ENCODE measurements around the gene AGBL5.
A peak's percentile ranks its signal among the peaks of the same experiment; 100 is the strongest.

AGBL5 gene

DNA sequence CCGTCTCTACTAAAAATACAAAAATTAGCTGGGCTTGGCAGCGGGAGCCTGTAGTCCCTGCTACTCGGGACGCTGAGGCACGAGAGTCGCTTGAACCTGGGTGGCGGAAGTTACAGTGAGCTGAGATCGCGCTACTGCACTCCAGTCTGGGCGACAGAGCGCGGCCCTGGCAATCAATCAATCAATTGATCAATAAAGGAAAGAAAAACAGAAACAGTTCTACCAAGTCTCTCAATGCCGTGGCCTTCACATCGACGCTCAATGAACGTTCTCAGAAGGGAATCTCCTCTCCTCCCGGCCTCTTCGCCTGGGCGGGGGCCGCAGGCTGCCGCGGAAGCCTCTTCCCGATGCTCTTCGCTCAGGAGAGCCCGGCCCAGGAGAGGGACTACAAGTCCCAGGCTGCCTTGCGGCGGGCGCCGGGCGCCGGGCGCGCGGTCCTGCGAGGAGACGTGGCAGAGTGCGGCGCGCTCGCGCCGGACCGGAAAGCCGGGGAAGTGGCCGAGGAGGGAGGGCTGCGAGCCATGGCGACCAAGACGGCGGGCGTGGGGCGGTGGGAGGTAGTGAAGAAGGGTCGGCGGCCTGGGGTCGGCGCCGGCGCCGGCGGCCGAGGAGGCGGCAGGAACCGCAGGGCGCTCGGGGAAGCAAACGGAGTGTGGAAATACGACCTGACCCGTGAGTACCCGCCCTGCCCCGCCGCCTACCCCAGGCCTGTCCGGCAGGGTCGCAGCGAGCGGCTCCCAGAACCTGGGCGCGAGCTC, 18.8 kb upstream of the AGBL5 start, which contains the start of gene TMEM214:
Gene TMEM214, plus strand, starts transcription at position 471 of the 758 bp plus-strand sequence. Its CDS starts 51 bp downstream, at position 522.
- in situ Hi-C loops (cut with HindIII; ENCODE audit: low pct_unique_long_range_greater_than_20kb, low sequenced_read_pairs), result no loop called here
- TF ChIP-seq JUND (IDR thresholded peaks at IDR 0.05; ENCODE audit: low read depth), result no peak
- peak; percentile 86 to 89 for DNase-seq (ENCODE audit: low read depth in 1 of 2, low spot score in 1 of 2)

DNA sequence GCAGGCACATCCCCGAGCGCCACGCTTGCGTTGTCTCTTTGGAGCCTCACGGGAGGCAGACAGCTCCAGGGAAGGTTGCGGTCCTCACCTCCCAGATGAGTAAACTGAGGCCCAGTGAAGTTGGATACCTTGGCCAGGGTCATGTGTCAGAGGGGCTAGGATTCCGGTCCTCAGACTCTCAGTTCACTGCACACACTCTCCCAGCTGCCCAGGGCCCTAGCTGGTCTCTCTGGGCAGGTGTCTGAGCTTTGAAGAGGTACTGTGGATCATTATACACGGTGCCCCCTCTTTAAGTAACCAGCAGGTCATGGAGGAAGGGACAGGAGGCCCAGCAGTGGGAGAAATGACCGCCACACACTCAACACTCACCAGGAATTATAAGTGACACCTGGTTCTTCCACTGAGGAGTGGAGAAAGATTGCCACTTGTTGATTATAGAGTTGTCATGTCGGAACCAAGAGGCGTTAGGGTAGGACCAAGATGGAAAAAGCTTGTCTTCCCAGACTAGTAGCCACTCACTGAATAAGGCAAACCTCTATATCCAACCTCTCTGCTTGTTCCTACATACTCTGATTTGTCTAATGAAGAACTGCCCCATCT, 18.1 kb upstream of the AGBL5 start:
- in situ Hi-C loops (cut with HindIII; ENCODE audit: low pct_unique_long_range_greater_than_20kb, low sequenced_read_pairs), result no loop called here
- no peak for TF ChIP-seq JUND (IDR thresholded peaks at IDR 0.05; ENCODE audit: low read depth)
- no peak for DNase-seq (ENCODE audit: low read depth in 1 of 2, low spot score in 1 of 2)

DNA sequence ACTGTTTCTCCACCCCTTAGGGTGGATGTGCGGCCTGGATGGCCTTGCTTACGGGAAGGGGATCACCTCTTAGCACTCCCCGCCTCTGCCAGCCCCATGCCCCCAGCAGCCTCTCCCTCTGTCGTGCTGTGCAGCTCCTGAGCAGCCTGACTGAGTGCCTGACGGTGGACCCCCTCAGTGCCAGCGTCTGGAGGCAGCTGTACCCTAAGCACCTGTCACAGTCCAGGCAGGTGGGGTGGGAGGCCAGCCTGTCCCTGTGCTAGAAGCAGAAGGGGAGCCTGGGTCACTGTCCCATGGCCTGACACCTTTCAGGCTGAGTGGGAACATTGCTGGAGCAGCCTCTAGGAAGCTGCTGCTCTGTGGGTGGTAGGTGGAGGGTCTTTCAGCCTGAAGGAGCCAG, 13.5 kb upstream of the AGBL5 start:
- DNase-seq (ENCODE audit: low read depth in 1 of 2, low spot score in 1 of 2), result no peak
- no peak for TF ChIP-seq JUND (IDR thresholded peaks at IDR 0.05; ENCODE audit: low read depth)
- in situ Hi-C loops (cut with HindIII; ENCODE audit: low pct_unique_long_range_greater_than_20kb, low sequenced_read_pairs), result no loop called here

DNA sequence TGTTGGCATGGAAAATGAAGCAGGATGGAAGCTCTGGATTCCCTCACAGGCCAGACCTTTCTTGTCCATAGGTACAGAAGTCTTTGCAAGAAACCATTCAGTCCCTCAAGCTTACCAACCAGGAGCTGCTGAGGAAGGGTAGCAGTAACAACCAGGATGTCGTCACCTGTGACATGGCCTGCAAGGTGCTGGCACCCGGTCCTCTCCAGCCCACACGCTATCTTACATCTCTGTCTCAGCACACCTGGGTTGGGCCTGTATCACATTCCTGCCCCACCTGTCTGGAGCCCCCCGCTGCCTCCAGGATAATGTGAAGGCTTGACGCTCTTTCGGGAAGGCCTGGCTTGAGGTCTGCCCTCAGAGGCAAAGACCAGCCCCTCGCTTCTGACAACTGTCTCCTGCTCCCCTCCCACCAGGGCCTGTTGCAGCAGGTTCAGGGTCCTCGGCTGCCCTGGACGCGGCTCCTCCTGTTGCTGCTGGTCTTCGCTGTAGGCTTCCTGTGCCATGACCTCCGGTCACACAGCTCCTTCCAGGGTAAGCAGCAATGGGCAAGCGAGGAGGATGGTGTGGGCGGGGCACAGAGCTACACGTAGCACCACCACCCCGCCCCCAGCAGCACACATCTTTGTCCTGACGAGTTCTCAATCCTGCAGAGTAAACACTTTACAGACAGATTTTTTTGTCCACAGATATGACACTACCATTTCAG, 12.7 kb upstream of the AGBL5 start:
- DNase-seq (ENCODE audit: low read depth in 1 of 2, low spot score in 1 of 2), result no peak
- TF ChIP-seq JUND (IDR thresholded peaks at IDR 0.05; ENCODE audit: low read depth), result no peak
- in situ Hi-C loops (cut with HindIII; ENCODE audit: low pct_unique_long_range_greater_than_20kb, low sequenced_read_pairs), result no loop called here

DNA sequence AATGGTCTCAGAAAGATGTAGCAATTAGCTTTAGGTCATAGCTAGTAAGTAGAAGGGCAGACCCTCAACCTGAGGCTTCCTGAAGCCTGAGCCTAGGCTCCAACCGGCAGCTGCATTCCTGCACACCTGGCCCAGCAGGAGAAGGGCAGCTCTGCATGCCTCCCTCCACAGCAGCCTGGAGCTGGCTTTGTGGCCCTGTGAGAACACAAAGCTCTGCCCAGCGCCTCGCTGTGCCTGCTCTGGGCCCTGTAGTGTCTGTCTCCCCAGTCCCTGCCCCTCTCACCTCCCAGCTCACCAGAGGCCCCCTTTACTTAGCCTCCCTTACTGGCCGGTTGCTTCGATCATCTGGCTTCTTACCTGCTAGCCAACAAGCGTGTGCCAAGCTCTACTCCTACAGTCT, 12.0 kb upstream of the AGBL5 start:
- no peak for TF ChIP-seq JUND (IDR thresholded peaks at IDR 0.05; ENCODE audit: low read depth)
- DNase-seq (ENCODE audit: low read depth in 1 of 2, low spot score in 1 of 2), result no peak
- in situ Hi-C loops (cut with HindIII; ENCODE audit: low pct_unique_long_range_greater_than_20kb, low sequenced_read_pairs), result no loop called here

DNA sequence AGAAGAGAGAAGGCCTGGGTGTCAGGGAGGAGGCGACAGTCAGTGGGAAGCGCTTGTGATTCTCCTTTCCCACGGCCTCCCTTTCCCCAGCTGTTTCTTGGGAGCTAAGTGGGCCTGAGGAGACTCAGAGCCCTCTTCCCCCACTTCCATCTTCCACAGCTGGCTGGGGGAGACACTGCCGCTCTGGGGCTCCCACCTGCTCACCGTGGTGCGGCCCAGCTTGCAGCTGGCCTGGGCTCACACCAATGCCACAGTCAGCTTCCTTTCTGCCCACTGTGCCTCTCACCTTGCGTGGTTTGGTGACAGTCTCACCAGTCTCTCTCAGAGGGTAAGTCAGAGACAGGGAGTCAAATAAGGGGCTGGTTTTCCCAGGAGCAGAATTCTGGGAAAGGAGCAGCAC, 11.6 kb upstream of the AGBL5 start:
- no peak for DNase-seq (ENCODE audit: low read depth in 1 of 2, low spot score in 1 of 2)
- in situ Hi-C loops (cut with HindIII; ENCODE audit: low pct_unique_long_range_greater_than_20kb, low sequenced_read_pairs), result no loop called here
- no peak for TF ChIP-seq JUND (IDR thresholded peaks at IDR 0.05; ENCODE audit: low read depth)

DNA sequence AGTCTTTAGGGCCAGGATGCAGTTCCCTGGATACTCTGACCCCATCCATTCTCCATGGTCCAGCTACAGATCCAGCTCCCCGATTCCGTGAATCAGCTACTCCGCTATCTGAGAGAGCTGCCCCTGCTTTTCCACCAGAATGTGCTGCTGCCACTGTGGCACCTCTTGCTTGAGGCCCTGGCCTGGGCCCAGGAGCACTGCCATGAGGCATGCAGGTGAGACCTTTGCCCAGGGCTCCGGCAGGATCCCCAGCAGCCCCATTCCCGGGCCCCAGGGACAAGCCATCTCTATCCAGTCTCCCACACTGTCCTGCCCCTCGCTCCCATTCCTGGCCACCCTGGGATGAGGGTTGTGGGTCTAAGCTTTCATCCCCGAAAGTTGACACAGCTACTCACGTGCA, 11.2 kb upstream of the AGBL5 start:
- DNase-seq (ENCODE audit: low read depth in 1 of 2, low spot score in 1 of 2), result no peak
- in situ Hi-C loops (cut with HindIII; ENCODE audit: low pct_unique_long_range_greater_than_20kb, low sequenced_read_pairs), result no loop called here
- TF ChIP-seq JUND (IDR thresholded peaks at IDR 0.05; ENCODE audit: low read depth), result no peak

DNA sequence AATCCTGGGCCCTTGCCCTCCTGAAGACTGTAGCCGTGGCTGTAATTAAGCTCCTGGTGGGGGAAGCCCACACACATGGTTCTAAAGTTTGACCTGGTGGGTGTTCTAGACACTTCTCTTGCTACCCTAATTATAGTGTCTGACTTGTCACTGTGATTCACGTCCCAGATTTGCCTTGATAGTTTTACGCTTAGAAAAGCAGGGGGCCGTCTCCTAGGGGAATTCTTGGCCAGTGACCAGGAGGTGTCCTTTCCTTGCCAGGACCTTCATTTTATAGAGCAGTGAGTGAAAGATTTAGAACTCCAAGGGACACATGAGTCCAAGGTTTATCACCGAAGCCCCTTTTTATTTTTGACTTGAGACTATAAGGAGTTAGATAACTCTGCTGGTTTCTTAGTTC, 9.7 kb upstream of the AGBL5 start:
- DNase-seq (ENCODE audit: low read depth in 1 of 2, low spot score in 1 of 2), result no peak
- in situ Hi-C loops (cut with HindIII; ENCODE audit: low pct_unique_long_range_greater_than_20kb, low sequenced_read_pairs), result no loop called here
- no peak for TF ChIP-seq JUND (IDR thresholded peaks at IDR 0.05; ENCODE audit: low read depth)

DNA sequence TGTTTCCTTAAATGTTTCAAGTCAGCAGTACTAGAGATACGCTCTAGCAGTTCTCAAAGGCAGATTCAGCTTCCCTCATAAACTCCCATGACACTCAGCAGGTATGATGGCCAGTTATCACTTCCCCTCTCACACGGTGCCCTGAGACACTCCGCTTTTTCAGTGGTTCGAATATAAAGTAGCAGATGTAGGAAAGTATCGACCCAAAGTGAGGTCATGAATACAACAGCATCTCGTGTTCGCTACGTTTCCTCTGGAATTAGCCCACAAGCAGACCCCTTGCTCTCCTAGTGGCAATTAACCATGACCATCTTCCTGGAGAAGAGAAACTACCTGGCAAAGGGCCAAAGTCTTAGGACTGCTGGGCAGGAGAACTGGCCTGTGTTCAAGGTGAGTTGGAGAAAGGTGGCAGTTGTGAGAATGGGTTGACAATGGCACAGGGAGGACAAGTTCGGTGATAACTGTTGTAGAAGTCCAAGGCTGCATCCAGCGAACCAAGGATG, 9.3 kb upstream of the AGBL5 start:
- no peak for DNase-seq (ENCODE audit: low read depth in 1 of 2, low spot score in 1 of 2)
- TF ChIP-seq JUND (IDR thresholded peaks at IDR 0.05; ENCODE audit: low read depth), result no peak
- in situ Hi-C loops (cut with HindIII; ENCODE audit: low pct_unique_long_range_greater_than_20kb, low sequenced_read_pairs), result no loop called here

DNA sequence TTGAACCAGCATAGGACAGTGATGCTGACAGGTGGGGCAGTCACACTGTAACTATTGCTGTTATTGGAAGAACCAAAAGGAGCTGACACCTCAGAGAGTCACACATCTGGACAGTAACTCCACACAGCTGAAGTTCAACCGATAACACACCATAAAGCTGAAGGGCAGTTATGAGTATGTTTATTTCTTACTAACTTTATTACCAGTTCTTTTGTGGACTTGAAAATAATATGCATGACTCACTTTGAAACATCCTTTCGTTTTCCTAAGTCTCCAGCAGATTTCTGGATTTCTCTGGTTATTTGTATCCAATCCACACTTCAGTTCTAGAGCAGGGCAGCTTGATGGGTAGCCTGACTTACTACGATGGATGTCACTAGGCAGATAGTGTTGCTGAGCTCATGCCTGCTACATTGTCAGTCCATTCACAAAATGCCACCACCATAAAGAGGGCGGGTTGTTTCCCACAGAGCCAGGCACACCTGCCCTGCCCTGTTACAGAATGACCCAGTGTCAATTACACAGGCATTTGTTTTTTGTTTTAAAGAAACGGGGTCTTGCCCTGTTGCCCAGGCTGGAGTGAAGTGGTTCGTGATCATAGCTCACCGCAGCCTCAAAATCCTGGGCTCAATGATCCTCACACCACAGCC, 8.4 kb upstream of the AGBL5 start:
- DNase-seq (ENCODE audit: low read depth in 1 of 2, low spot score in 1 of 2), result no peak
- in situ Hi-C loops (cut with HindIII; ENCODE audit: low pct_unique_long_range_greater_than_20kb, low sequenced_read_pairs), result no loop called here
- no peak for TF ChIP-seq JUND (IDR thresholded peaks at IDR 0.05; ENCODE audit: low read depth)

DNA sequence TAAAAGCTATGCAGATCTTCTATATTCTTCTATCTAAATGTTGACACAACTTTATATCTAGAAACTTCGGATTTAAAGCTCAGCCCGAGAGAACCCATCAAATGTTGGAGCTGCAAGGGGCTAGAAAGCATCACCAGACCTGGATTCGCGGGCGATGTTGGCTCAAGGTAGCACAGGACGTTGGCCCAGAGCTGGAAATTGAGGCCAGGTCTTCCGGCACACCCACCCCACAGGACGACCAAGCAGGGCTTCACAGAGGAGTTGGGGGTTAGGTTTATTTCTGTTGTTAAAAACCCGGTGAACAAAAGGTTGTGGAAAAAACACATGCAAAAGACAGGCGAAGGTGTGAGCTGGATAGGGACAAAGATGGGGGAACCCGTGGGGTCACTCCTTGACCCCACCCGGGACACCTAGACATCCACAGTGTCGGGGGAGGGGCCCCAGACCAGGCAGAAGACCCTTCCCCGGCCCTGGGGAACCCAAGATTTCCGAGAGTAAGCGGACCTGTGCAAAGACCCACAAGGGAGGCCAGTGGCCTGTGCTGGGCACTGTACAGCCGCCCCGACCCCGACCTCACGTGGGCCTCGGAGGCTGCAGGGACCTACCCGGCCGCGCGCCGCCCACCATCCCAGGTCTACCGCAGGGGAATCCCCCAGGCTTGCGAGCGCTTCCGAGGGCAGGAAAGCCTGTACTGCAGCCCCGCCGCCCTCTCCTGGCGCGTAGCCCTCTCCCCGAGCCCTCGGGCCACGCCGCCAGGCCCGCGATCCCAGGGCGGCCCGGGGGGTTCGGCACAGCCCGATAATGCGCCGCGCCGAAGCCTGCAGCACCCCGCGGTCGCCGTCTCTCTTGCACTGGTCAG, 1.8 kb upstream of the AGBL5 start:
- no peak for TF ChIP-seq JUND (IDR thresholded peaks at IDR 0.05; ENCODE audit: low read depth)
- no peak for DNase-seq (ENCODE audit: low read depth in 1 of 2, low spot score in 1 of 2)
- in situ Hi-C loops (cut with HindIII; ENCODE audit: low pct_unique_long_range_greater_than_20kb, low sequenced_read_pairs), result no loop called here

Data from T47D (cell line).